Fibroblast of lung (primary cell): ENCODE results near the gene CD47. TPM values are rescaled to one million over a fixed set of nuclear protein-coding genes. Genes with fewer than 3 reads are reported as not detected.

ENCODE experiments used
- DNase-seq, 2 donors: peaks; one replicate each; pipeline versions ENCODE4 v3.0.0 to v3.0.0-alpha.2; 2010; ENCODE audit warnings: low read depth in 2 of 2
- H2AFZ ChIP-seq: 2 replicates; pipeline ENCODE4 v1.5.1; 2012; ENCODE audit warnings: low read length, control low read depth, inconsistent platforms
- H3K27ac ChIP-seq: 2 replicates; pipeline ENCODE4 v1.5.1; 2011; ENCODE audit warnings: low read length, control low read depth; ENCODE audit not compliant: insufficient read depth
- H3K27me3 ChIP-seq: 2 replicates; pipeline ENCODE4 v1.5.1; 2011; ENCODE audit warnings: mild to moderate bottlenecking, low read length; ENCODE audit not compliant: control insufficient read depth, insufficient read depth
- H3K36me3 ChIP-seq: 2 replicates; pipeline ENCODE4 v1.5.1; 2011; ENCODE audit warnings: low read length; ENCODE audit not compliant: control insufficient read depth, insufficient read depth
- H3K4me1 ChIP-seq: 2 replicates; pipeline ENCODE4 v1.5.1; 2011; ENCODE audit warnings: low read length; ENCODE audit not compliant: control insufficient read depth, insufficient read depth; ENCODE audit errors: extremely low read depth
- H3K4me2 ChIP-seq: 2 replicates; pipeline ENCODE4 v1.5.1; 2011; ENCODE audit warnings: low read length, control low read depth; ENCODE audit not compliant: insufficient read depth; ENCODE audit errors: extremely low read depth
- H3K4me3 ChIP-seq, 4 experiments: fragments of 200-600 bp in 1 of 4; sonication (generic) in 1 of 4; replicated peaks in 1 of 4; 2 replicates each; pipeline ENCODE4 v1.5.1; 2011 to 2016; ENCODE audit warnings: low read length in 4 of 4, low read depth in 3 of 4, mild to moderate bottlenecking in 3 of 4, control low read depth in 2 of 4, inconsistent platforms in 1 of 4, mixed read lengths in 1 of 4; ENCODE audit not compliant: insufficient read depth in 1 of 4; ENCODE audit errors: control extremely low read depth in 1 of 4
- H3K79me2 ChIP-seq: 2 replicates; pipeline ENCODE4 v1.5.1; 2012; ENCODE audit warnings: mild to moderate bottlenecking, low read length, inconsistent platforms; ENCODE audit not compliant: control insufficient read depth, insufficient read depth
- H3K9ac ChIP-seq: 2 replicates; pipeline ENCODE4 v1.5.1; 2011; ENCODE audit warnings: mild to moderate bottlenecking, low read length, control low read depth; ENCODE audit not compliant: insufficient read depth
- H3K9me3 ChIP-seq: 2 replicates; pipeline ENCODE4 v1.5.1; 2012; ENCODE audit warnings: low read depth, low read length; ENCODE audit not compliant: control insufficient read depth, insufficient read depth
- H4K20me1 ChIP-seq: 2 replicates; pipeline ENCODE4 v1.5.1; 2011; ENCODE audit warnings: low read length; ENCODE audit not compliant: control insufficient read depth, insufficient read depth; ENCODE audit errors: extremely low read depth
- CTCF ChIP-seq, 2 donors: IDR thresholded peaks in 1 of 2; conservative IDR thresholded peaks in 1 of 2; 1 replicate in 1 of 2; 2 replicates in 1 of 2; pipeline ENCODE4 v1.5.1; 2011 to 2012; ENCODE audit warnings: low read length in 2 of 2, control low read depth in 1 of 2, inconsistent platforms in 1 of 2, low read depth in 1 of 2, mild to moderate bottlenecking in 1 of 2
- EZH2 ChIP-seq: IDR thresholded peaks from 2 replicates; pipeline ENCODE4 v1.5.1; 2012; ENCODE audit warnings: low read length, control low read depth, mild to moderate bottlenecking; ENCODE audit errors: missing control alignments
- polyA plus RNA-seq, 2 donors: library from polyadenylated mRNA; depleted of rRNA in 1 of 2; stranded (reverse) in 1 of 2; unstranded in 1 of 2; fragments of >200 nt; gene quantifications; 2 replicates each; pipeline ENCODE4 v1.2.1, GENCODE V29; 2011 to 2012; ENCODE audit warnings: missing spikeins in 1 of 2
- total RNA-seq: library from RNA; depleted of rRNA; stranded (reverse); fragments of >200 nt; gene quantifications from 2 replicates; pipeline ENCODE4 v1.2.1, GENCODE V29; 2014

The CD47 gene
- total and polyA plus RNA-seq, 2 donors (not counting 1 experiment from before 2014, with no cell fraction given) = 72.0 to 91.7 TPM

DNA sequence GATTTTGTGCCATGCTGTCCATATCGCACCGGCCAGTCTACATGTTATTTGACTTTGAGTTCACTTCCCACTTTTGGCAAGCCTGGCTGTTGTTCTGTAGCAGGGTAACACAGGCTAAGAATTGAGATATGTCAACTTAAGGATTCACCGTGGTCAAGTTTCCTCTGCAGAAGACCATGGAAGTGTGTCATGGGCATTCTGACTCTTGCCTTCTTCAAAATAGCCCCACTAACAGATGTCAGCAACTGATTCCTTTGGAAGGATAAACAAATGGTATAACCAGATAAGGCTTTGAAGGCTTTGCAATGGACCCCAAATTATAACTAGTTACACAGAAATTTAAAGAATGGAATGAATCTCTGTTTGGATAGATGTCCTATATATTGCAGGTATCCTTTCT, 20.1 kb upstream of the CD47 start:
- Histone ChIP-seq H3K9ac (no peak overlapping the region), H3K4me3 (no peak overlapping the region), H3K36me3 (no peaks in the 10 kb centered on the region), H2AFZ (no peak overlapping the region), H4K20me1 (no peaks in the 10 kb centered on the region), H3K4me2 (no peak overlapping the region), H3K27me3 (no peaks in the 10 kb centered on the region), H3K9me3 (no peaks in the 10 kb centered on the region), H3K27ac (no peak overlapping the region), H3K4me1 (no peaks in the 10 kb centered on the region), H3K79me2 (no peaks in the 10 kb centered on the region)
- no peak for DNase-seq
- TF ChIP-seq EZH2 (no peak), CTCF (conservative IDR thresholded peaks at IDR 0.05 in 1 of 2, IDR thresholded peaks at IDR 0.05 in 1 of 2; ENCODE audit: low read depth in 1 of 2, low read length in 2 of 2) (no peak)

DNA sequence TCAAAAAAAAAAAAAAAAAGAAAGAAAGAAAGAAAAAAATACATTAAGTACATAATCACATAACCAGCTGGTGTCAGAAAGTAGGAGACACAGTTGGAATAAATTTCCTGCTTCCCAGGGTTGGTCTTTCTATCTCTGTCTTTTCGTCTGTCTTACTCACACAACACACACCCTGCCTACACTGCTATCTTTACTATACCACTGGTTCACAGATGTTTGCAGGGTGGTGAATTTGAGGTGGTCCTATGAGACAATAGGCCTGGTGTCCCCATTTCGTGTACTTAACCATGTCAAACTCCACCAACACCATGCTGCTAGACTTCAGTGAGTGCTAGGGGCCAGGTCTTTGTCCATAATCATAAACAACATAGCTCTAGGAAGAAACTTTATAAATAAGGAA, 17.6 kb upstream of the CD47 start:
- Histone ChIP-seq H2AFZ (no peak overlapping the region), H3K27ac (no peak overlapping the region), H4K20me1 (no peaks in the 10 kb centered on the region), H3K79me2 (no peaks in the 10 kb centered on the region), H3K27me3 (no peaks in the 10 kb centered on the region), H3K4me2 (no peak overlapping the region), H3K9ac (no peak overlapping the region), H3K36me3 (no peaks in the 10 kb centered on the region), H3K4me3 (no peak overlapping the region), H3K9me3 (no peaks in the 10 kb centered on the region), H3K4me1 (peaks cover 4% of the 10 kb centered on the region)
- TF ChIP-seq CTCF (conservative IDR thresholded peaks at IDR 0.05 in 1 of 2, IDR thresholded peaks at IDR 0.05 in 1 of 2; ENCODE audit: low read depth in 1 of 2, low read length in 2 of 2) = no peak
- no peak for TF ChIP-seq EZH2
- DNase-seq = no peak

GRCh38 chr3:108106449-108106848, 15.6 kb upstream of the CD47 start:
- no peak overlapping the region for H3K27ac ChIP-seq
- no peak overlapping the region for H3K9ac ChIP-seq
- no peak overlapping the region for H2AFZ ChIP-seq
- H3K27me3 ChIP-seq = no peaks in the 10 kb centered on the region
- no peaks in the 10 kb centered on the region for H3K36me3 ChIP-seq
- no peak overlapping the region for H3K4me3 ChIP-seq
- H3K79me2 ChIP-seq = no peaks in the 10 kb centered on the region
- H4K20me1 ChIP-seq = no peaks in the 10 kb centered on the region
- TF ChIP-seq EZH2 (no peak), CTCF (conservative IDR thresholded peaks at IDR 0.05 in 1 of 2, IDR thresholded peaks at IDR 0.05 in 1 of 2; ENCODE audit: low read depth in 1 of 2, low read length in 2 of 2) (no peak)
- no peaks in the 10 kb centered on the region for H3K9me3 ChIP-seq
- no peak for DNase-seq
- peaks cover 4% of the 10 kb centered on the region for H3K4me1 ChIP-seq
- no peak overlapping the region for H3K4me2 ChIP-seq
